IPS-20b (cell line): ENCODE data around the gene CSTF1.
"Not testable (repeated sequence)": the region's sequence is repeated elsewhere in the genome, so short reads cannot be mapped to it uniquely, and the experiment has no call there.

Experiments
- H3K27ac ChIP-seq: one replicate; pipeline ENCODE4 v1.5.1; 2013; ENCODE audit warnings: low read length
- H3K27me3 ChIP-seq: 2 replicates; pipeline ENCODE4 v1.6.1; 2013; ENCODE audit warnings: mild to moderate bottlenecking, low read length, inconsistent platforms; ENCODE audit not compliant: insufficient read depth
- H3K36me3 ChIP-seq: 2 replicates; pipeline ENCODE4 v1.6.1; 2013; ENCODE audit warnings: low read depth, mild to moderate bottlenecking, inconsistent platforms, low read length, moderate library complexity; ENCODE audit not compliant: insufficient read depth
- H3K4me1 ChIP-seq: 2 replicates; pipeline ENCODE4 v1.6.1; 2013; ENCODE audit warnings: mild to moderate bottlenecking, control low read depth, inconsistent platforms, low read length, moderate library complexity; ENCODE audit not compliant: insufficient read depth
- H3K4me3 ChIP-seq: 2 replicates; pipeline ENCODE4 v1.5.1; 2013; ENCODE audit warnings: mild to moderate bottlenecking, low read length, inconsistent platforms
- H3K9ac ChIP-seq: 2 replicates; pipeline ENCODE4 v1.6.1; 2013; ENCODE audit warnings: low read depth, mild to moderate bottlenecking, inconsistent platforms, low read length, moderate library complexity
- H3K9me3 ChIP-seq: 2 replicates; pipeline ENCODE4 v1.6.1; 2013; ENCODE audit warnings: mild to moderate bottlenecking, low read depth, low read length, inconsistent platforms; ENCODE audit not compliant: insufficient read depth

The CSTF1 gene

GRCh38 chr20:56391037-56391436 is 1.4 kb upstream of the CSTF1 start:
- Histone ChIP-seq H3K4me1 (peaks cover 10% of the 10 kb centered on the region; the same call in 1 of the 2 replicates), H3K9me3 (no peaks in the 10 kb centered on the region), H3K36me3 (peaks cover 54% of the 10 kb centered on the region), H3K27me3 (no peaks in the 10 kb centered on the region), H3K27ac (peak overlapping the region; percentile 74), H3K9ac (peak overlapping the region; percentile 100), H3K4me3 (peak overlapping the region; percentile 98)

- Histone ChIP-seq H3K4me3 (peak overlapping the region; percentile 98), H3K36me3 (peaks cover 54% of the 10 kb centered on the region), H3K4me1 (peaks cover 10% of the 10 kb centered on the region; the same call in 1 of the 2 replicates), H3K9ac (peak overlapping the region; percentile 100), H3K9me3 (no peaks in the 10 kb centered on the region), H3K27ac (peak overlapping the region; percentile 95), H3K27me3 (no peaks in the 10 kb centered on the region)
Measured at GRCh38 chr20:56391596-56392131, 781 bp upstream of the CSTF1 start.

- Histone ChIP-seq H3K36me3 (peaks cover 55% of the 10 kb centered on the region), H3K9ac (peak overlapping the region; percentile 100), H3K4me3 (peak overlapping the region; percentile 98), H3K27ac (peak overlapping the region; percentile 95), H3K27me3 (no peaks in the 10 kb centered on the region), H3K4me1 (peaks cover 10% of the 10 kb centered on the region; the same call in 1 of the 2 replicates), H3K9me3 (no peaks in the 10 kb centered on the region)
Measured at GRCh38 chr20:56392881-56393482, 537 bp downstream of the CSTF1 start.

- Histone ChIP-seq H3K27me3 (no peaks in the 10 kb centered on the region), H3K9ac (peak overlapping the region; percentile 100), H3K27ac (peak overlapping the region; percentile 52), H3K36me3 (peaks cover 56% of the 10 kb centered on the region), H3K9me3 (no peaks in the 10 kb centered on the region), H3K4me3 (peak overlapping the region; percentile 98), H3K4me1 (peaks cover 10% of the 10 kb centered on the region; the same call in 1 of the 2 replicates)
Measured at GRCh38 chr20:56393653-56394052, 1.2 kb downstream of the CSTF1 start.

- no peaks in the 10 kb centered on the region for H3K9me3 ChIP-seq
- H3K9ac ChIP-seq: no peak overlapping the region
- H3K4me3 ChIP-seq: no peak overlapping the region
- H3K4me1 ChIP-seq: peaks cover 10% of the 10 kb centered on the region; the same call in 1 of the 2 replicates
- H3K27me3 ChIP-seq: no peaks in the 10 kb centered on the region
- H3K27ac ChIP-seq: no peak overlapping the region
- H3K36me3 ChIP-seq: peaks cover 56% of the 10 kb centered on the region
Measured at GRCh38 chr20:56395166-56395565, 2.7 kb downstream of the CSTF1 start.

GRCh38 chr20:56400001-56400640 is 7.7 kb downstream of the CSTF1 start:
- Histone ChIP-seq H3K9ac (no peak overlapping the region), H3K27me3 (no peaks in the 10 kb centered on the region), H3K4me1 (no peaks in the 10 kb centered on the region), H3K9me3 (no peaks in the 10 kb centered on the region), H3K36me3 (peaks cover 97% of the 10 kb centered on the region), H3K4me3 (no peak overlapping the region), H3K27ac (no peak overlapping the region)

- Histone ChIP-seq H3K4me3 (no peak overlapping the region), H3K9ac (no peak overlapping the region), H3K4me1 (no peaks in the 10 kb centered on the region), H3K27me3 (no peaks in the 10 kb centered on the region), H3K9me3 (no peaks in the 10 kb centered on the region), H3K27ac (no peak overlapping the region), H3K36me3 (peaks cover 95% of the 10 kb centered on the region)
Measured at GRCh38 chr20:56403465-56403864, 11.0 kb downstream of the CSTF1 start.

- not testable (repeated sequence) for H3K9ac ChIP-seq, H3K4me1 ChIP-seq, H3K4me3 ChIP-seq, H3K9me3 ChIP-seq, H3K27ac ChIP-seq, H3K27me3 ChIP-seq
- H3K36me3 ChIP-seq: peaks cover 89% of the 10 kb centered on the region
Measured at GRCh38 chr20:56405356-56405755, 12.9 kb downstream of the CSTF1 start.

- no peaks in the 10 kb centered on the region for H3K9me3 ChIP-seq
- H3K9ac ChIP-seq: no peak overlapping the region
- no peak overlapping the region for H3K27ac ChIP-seq
- no peak overlapping the region for H3K4me3 ChIP-seq
- H3K27me3 ChIP-seq: no peaks in the 10 kb centered on the region
- no peaks in the 10 kb centered on the region for H3K4me1 ChIP-seq
- H3K36me3 ChIP-seq: peaks cover 75% of the 10 kb centered on the region
Measured at GRCh38 chr20:56406910-56407309, 14.5 kb downstream of the CSTF1 start.

- Histone ChIP-seq H3K9ac (no peak overlapping the region), H3K27ac (no peak overlapping the region), H3K4me3 (no peak overlapping the region), H3K4me1 (no peaks in the 10 kb centered on the region), H3K36me3 (peaks cover 54% of the 10 kb centered on the region), H3K27me3 (no peaks in the 10 kb centered on the region), H3K9me3 (no peaks in the 10 kb centered on the region)
Measured at GRCh38 chr20:56409521-56409920, 17.1 kb downstream of the CSTF1 start.

- Histone ChIP-seq H3K9me3 (no peaks in the 10 kb centered on the region), H3K4me1 (no peaks in the 10 kb centered on the region), H3K27ac (no peak overlapping the region), H3K36me3 (peaks cover 51% of the 10 kb centered on the region), H3K4me3 (no peak overlapping the region), H3K9ac (no peak overlapping the region), H3K27me3 (no peaks in the 10 kb centered on the region)
Measured at GRCh38 chr20:56409956-56410355, 17.5 kb downstream of the CSTF1 start.

- H3K4me3 ChIP-seq, H3K9ac ChIP-seq, H3K27me3 ChIP-seq: not testable (repeated sequence)
Measured at GRCh38 chr20:56411287-56411686, 18.8 kb downstream of the CSTF1 start.

More at GRCh38 chr20:56411287-56411686, 18.8 kb downstream of the CSTF1 start:
- peaks cover 38% of the 10 kb centered on the region for H3K36me3 ChIP-seq
- H3K27ac ChIP-seq, H3K4me1 ChIP-seq, H3K9me3 ChIP-seq: not testable (repeated sequence)
